ENCODE measurements around the gene VAT1L.
A peak's percentile ranks its signal among the peaks of the same experiment; 100 is the strongest.

VAT1L gene

GRCh38 chr16:77844801-77845200 is 56.4 kb downstream of the VAT1L start:
- no peak for DNase-seq (ENCODE audit: low read depth in 2 of 2)
- no peak overlapping the region for H3K4me3 ChIP-seq (replicated peaks in 1 of 2; ENCODE audit: low read depth in 2 of 2, low read length in 2 of 2)
- TF ChIP-seq CTCF (IDR thresholded peaks at IDR 0.05; ENCODE audit: low read depth, low read length): no peak

GRCh38 chr16:77849646-77850258 is 61.4 kb downstream of the VAT1L start:
- no peak overlapping the region for H3K4me3 ChIP-seq (replicated peaks in 1 of 2; ENCODE audit: low read depth in 2 of 2, low read length in 2 of 2)
- no peak for DNase-seq (ENCODE audit: low read depth in 2 of 2)
- no peak for TF ChIP-seq CTCF (IDR thresholded peaks at IDR 0.05; ENCODE audit: low read depth, low read length)

- no peak overlapping the region for H3K4me3 ChIP-seq (replicated peaks in 1 of 2; ENCODE audit: low read depth in 2 of 2, low read length in 2 of 2)
- no peak for TF ChIP-seq CTCF (IDR thresholded peaks at IDR 0.05; ENCODE audit: low read depth, low read length)
- peak; percentile 7 to 11 for DNase-seq (ENCODE audit: low read depth in 2 of 2)
Observed at GRCh38 chr16:77850636-77851333, 62.4 kb downstream of the VAT1L start.

- no peak for TF ChIP-seq CTCF (IDR thresholded peaks at IDR 0.05; ENCODE audit: low read depth, low read length)
- no peak for DNase-seq (ENCODE audit: low read depth in 2 of 2)
- H3K4me3 ChIP-seq (replicated peaks in 1 of 2; ENCODE audit: low read depth in 2 of 2, low read length in 2 of 2): no peak overlapping the region
Observed at GRCh38 chr16:77853161-77853560, 64.8 kb downstream of the VAT1L start.

- no peak overlapping the region for H3K4me3 ChIP-seq (replicated peaks in 1 of 2; ENCODE audit: low read depth in 2 of 2, low read length in 2 of 2)
- DNase-seq (ENCODE audit: low read depth in 2 of 2): no peak
- no peak for TF ChIP-seq CTCF (IDR thresholded peaks at IDR 0.05; ENCODE audit: low read depth, low read length)
Observed at GRCh38 chr16:77856438-77857160, 68.2 kb downstream of the VAT1L start.

GRCh38 chr16:77858060-77858459 is 69.7 kb downstream of the VAT1L start:
- H3K4me3 ChIP-seq (replicated peaks in 1 of 2; ENCODE audit: low read depth in 2 of 2, low read length in 2 of 2): no peak overlapping the region
- TF ChIP-seq CTCF (IDR thresholded peaks at IDR 0.05; ENCODE audit: low read depth, low read length): no peak
- no peak for DNase-seq (ENCODE audit: low read depth in 2 of 2)

All from cardiac fibroblast (primary cell).